NCI-H2171 (cell line): ENCODE measurements around the gene PCBP2.
"Not testable (repeated sequence)": the region's sequence is repeated elsewhere in the genome, so short reads cannot be mapped to it uniquely, and the experiment has no call there.

Experiments used
- DNase-seq: peaks from one replicate; lab custom pipeline; 2025; lab: John Stamatoyannopoulos, UW

The PCBP2 gene

DNA sequence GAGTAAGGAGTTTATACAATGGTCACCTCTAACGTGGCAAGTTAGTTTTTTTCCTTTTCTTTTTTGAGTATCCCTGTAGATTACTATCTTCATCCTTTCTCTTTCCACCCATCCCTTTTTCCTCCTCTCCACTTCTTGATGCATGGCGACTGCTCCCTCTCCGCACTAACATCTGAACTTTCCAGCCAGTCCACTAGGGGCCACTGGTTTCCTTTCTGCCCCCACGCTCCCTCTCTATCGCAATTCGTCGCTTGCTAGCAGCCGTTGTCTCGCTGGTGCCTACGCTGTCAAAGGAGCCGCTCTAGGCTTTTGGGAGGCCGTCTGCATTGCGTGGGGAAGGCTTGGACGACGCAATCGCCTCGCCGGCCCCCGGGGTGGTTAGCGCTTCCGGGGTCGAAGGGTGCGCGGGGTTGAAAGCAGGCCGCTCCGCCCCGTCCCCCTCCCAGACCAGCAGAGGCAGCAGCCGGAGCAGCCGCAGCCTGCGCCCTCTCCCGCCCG, at the start of gene PCBP2:
TSS of gene PCBP2 (plus strand) at position 442 of the 498 bp plus-strand sequence. CDS start 2,699 bp downstream, outside the sequence.
- DNase-seq, result peak; percentile 98

DNA sequence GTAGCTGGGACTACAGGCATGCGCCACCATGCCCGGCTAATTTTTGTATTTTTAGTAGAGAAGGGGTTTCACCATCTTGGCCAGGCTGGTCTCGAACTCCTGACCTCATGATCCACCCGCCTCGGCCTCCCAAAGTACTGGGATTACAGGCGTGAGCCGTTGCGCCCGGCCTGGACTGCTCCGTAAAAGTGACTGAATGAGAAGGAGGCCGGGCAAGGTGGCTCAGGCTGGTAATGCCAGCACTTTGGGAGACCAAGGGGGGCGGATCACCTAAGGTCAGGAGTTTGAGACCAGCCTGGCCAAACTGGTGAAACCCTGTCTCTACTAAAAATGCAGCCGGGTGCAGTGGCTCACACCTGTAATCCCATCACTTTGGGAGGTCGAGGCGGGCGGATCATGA, 49.6 kb upstream of the PCBP2 start:
- not testable (repeated sequence) for DNase-seq

GRCh38 chr12:53402871-53403270, 49.0 kb upstream of the PCBP2 start:
- DNase-seq, result no peak

DNA sequence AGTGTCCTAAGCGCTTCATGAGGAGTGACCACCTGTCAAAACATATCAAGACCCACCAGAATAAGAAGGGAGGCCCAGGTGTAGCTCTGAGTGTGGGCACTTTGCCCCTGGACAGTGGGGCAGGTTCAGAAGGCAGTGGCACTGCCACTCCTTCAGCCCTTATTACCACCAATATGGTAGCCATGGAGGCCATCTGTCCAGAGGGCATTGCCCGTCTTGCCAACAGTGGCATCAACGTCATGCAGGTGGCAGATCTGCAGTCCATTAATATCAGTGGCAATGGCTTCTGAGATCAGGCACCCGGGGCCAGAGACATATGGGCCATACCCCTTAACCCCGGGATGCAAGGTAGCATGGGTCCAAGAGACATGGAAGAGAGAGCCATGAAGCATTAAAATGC, 41.0 kb upstream of the PCBP2 start:
- no peak for DNase-seq

DNA sequence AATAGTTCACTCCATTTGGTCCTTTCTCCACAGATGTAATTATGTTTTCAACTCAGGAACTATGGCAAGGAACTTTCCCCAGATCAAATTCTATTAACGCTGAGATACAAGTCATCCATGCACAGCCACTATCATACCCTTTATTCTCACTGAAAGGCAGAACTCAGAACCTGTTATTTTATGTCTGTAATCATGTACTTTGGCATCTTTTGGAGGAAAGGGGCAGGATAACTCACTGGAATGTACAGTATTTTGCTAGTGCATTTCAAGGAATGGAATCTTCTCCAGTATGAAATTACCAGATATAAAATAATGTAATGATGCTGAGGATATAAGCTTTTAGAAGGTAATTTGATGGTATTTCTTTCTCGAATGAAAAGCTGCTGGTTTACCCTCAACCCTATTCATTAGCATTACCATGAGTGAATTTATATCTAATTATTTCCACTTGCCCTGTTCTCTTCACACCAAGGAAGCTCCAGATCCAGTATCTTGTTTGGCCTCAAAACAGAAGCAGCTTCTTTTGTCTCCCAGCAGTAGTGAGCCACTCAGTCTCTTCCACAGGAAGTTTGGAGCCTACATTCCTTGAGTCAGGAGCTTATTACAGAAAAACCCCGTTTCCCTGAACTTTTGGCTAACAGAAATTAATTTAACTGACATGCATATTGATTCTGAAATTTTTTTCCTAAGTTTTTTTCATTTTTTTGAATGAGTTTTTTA, 38.3 kb upstream of the PCBP2 start:
- DNase-seq, result no peak

DNA sequence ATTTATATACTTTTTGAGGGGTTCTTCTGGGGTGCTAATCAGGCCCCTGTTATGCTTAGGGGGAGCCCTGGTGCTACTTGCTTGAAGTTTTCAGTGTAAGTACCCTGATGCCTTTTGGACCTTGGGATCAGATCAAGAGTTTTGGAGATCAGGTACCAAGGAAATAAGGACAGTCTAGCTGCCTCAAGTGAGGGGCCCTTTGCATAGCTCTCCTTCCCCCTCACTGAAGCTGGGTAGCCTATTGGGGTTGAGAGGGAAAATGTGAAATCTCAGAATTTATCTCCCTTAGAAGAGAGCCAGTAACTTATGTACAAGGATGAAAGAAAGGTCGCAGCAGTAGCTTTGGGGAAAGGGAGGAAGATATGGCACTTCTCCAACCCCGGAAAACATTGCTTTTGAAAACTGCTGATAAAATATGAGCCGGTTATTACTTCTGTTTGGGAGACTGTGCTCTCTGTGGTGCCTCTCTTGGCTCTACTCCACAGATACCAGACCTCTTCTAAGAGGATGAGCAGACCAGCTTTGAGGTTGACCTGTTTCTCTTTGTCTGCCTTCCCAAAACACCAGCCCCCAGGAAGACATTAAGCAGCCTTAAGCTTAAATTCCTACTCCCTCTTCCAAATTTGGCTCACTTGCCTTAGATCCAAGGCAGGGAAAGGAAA, 37.0 kb upstream of the PCBP2 start:
- DNase-seq, result no peak

DNA sequence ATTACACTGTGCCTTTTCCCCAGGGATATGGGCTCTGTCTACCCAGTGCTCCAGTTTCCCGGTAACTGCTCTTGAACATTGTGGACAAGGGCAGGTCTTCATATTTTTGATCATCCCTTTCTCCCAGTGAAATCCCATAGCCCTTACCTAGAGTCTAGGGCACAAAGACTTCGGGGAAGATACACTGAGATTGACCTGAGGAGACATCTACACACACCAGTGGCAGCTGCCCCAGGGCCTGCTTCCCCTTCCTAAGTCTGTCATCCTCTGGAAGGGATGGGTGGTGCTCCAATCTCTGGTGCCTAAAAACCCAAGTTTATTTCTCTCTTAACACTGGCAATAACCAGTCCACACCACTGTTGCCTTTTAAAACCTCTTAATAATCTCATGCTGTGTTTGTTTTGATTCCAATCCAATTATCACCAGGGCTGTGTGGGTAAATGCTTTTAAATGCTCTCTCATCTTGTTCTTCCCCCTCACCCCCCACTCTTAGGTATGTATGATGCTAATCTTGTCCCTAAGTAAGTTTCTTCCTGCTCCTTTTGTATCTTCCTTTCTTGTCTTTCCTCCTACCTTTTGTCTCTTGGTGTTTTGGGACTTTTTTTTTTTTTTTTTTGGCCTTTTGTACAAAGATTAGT, 36.0 kb upstream of the PCBP2 start:
- DNase-seq, result not testable (repeated sequence)

DNA sequence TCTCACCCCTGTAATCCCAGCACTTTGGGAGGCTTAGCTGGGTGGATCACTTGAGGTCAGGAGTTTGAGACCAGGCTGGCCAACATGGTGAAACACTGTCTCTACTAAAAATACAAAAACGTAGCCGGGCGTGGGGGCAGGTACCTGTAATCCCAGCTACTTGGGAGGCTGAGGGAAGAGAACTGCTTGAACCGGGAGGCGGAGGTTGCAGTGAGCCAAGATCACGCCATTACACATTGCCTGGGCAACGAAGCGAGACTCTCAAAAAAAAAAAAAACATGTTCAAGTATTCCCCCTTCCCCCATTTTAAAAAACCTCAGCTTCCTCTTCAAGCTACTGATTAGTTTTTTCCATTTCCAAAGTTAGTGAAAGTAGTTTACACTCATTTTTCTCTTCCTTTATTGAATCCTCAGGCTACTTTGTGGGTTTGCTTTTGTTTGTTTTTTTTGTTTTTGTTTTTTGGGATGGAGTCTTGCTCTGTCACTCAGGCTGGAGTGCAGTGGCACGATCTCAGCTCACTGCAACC, 34.5 kb upstream of the PCBP2 start:
- DNase-seq, result not testable (repeated sequence)

- no peak for DNase-seq
Measured at GRCh38 chr12:53418221-53418620, 33.7 kb upstream of the PCBP2 start.

DNA sequence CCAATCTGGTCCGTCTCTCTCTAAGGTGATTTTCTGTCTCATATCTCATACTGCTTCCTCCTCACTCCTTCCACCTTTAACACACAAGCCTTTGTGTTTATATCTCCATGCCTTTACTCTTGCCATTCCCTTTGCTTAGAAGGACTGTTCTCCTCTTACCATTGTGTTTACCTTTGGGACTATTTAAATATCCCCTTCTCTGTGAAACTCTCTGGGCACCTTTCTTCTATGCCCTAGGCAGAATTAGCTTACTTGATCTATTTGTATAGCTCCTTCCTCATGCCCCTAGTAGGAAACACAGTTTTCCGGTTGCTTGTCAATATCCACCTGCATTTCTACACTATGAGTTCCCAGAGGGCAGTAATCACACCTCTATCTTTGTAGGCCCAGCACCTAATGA, 32.1 kb upstream of the PCBP2 start:
- DNase-seq, result no peak

DNA sequence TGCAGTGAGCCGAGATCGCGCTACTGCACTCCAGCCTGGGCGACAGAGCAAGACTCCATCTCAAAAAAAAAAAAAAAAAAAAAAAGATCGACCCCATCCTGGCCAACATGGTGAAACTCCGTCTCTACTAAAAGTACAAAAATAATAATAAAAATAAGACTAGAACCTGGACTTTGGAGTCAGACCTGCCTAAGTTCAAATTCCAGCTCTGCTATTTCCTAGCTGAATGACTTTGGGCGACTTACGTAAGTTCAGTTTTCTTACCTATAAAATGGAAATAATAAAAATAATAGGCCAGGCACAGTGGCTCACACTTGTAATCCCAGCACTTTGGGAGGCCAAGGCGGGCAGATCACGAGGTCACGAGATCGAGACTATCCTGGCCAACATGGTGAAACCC, 29.7 kb upstream of the PCBP2 start:
- DNase-seq, result not testable (repeated sequence)

DNA sequence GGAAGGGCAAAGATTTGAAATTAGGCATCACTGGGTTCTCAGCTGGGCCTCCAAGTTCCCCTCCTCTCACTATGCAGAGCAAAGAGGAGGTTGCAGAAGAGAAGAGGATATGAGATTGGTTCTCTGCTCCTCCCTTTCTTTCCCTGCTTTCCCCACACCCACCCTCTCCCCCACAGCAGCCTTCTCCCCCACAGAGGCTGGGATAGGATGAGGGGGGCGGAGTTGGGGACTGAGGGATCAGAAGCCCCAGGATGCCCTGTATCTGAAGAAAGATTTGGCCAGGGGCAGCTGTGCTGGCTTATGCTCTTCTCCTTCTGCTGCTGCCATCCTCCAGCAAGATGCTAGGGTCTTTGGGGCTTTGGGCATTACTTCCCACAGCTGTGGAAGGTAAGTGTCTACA, 28.3 kb upstream of the PCBP2 start, which contains the start of gene AMHR2:
TSS of gene AMHR2 (plus strand) at position 259 of the 400 bp plus-strand sequence. CDS start at position 339, 80 bp downstream.
- DNase-seq, result no peak

DNA sequence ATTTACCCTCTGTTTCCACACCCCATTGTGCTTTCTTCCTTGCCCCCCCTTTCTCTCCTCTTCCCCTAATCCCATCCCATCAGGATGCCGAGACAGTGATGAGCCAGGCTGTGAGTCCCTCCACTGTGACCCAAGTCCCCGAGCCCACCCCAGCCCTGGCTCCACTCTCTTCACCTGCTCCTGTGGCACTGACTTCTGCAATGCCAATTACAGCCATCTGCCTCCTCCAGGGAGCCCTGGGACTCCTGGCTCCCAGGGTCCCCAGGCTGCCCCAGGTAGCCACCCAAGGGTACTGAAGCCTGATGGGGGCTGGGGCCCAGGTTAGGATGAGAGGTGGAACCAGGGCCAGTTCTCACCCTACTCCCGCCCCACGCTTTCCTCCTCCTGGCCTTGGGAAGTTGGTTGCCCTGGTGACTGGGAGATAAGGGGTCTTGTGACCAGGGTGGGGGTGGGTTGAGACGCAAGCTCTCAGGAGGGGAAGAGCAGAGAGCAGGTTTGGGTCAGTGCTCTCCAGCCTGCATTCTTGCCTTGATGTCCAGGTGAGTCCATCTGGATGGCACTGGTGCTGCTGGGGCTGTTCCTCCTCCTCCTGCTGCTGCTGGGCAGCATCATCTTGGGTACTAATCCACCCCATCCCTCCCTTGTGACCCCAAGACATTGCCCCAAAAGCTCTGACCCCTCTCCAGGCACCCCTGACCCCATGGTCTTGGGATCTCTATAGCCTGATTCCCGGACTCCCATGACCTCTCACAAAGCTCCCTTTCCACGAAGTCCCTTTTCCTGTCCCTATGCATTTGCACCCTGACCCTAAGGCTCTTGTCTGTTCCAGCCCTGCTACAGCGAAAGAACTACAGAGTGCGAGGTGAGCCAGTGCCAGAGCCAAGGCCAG, 27.0 kb upstream of the PCBP2 start:
- DNase-seq, result no peak

DNA sequence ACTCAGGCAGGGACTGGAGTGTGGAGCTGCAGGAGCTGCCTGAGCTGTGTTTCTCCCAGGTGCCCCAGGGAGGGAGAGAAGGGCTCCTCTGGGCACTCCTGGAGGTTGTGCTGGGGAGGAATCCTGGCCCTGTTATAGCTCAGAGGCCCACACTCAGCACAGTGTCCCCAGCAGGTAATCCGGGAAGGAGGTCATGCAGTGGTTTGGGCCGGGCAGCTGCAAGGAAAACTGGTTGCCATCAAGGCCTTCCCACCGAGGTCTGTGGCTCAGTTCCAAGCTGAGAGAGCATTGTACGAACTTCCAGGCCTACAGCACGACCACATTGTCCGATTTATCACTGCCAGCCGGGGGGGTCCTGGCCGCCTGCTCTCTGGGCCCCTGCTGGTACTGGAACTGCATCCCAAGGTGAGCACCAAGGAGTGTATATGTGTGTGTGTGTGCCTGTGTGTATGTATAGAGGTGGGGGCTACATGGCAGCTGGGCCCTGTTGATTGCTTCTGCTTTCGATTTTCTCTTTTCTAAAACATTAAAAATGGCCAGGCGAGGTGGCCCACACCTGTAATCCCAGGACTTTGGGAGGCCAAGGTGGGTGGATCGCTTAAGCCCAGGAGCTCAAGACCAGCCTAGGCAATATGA, 26.3 kb upstream of the PCBP2 start:
- no peak for DNase-seq

DNA sequence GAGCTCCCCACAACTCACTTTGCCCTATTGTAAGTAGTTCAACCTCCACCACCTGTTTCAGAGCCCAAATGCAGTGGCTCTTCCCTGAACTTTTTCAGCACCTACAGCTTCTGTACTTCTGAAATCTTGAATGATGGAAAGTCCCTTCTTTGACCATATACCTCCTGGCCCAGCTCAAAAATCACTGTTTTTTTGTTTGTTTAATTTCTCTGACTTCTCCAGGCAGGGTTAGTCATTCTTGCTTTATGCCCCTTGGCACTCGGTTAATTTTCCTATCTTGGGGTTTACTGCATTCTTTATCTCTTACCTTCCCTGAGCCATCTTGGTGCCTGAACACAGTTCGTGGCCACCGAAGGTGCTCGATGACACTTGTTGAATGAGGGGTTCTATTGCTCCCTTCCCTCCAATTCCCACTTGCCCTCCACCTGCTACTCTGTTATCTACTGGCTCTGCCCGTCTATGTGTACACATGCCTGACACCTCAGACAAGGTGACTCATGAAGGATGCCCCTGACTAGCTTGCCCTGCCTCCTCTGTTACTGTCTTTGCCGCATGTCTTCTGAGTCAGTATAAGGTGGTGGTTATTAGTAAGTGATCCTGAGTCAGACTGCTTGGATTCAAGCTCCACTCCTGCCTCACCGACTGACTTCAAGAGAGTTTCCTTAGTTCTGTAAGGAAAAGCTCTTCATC, 23.9 kb upstream of the PCBP2 start:
- no peak for DNase-seq

GRCh38 chr12:53428741-53429140, 23.2 kb upstream of the PCBP2 start:
- DNase-seq, result no peak

GRCh38 chr12:53430116-53430515, 21.8 kb upstream of the PCBP2 start:
- no peak for DNase-seq

DNA sequence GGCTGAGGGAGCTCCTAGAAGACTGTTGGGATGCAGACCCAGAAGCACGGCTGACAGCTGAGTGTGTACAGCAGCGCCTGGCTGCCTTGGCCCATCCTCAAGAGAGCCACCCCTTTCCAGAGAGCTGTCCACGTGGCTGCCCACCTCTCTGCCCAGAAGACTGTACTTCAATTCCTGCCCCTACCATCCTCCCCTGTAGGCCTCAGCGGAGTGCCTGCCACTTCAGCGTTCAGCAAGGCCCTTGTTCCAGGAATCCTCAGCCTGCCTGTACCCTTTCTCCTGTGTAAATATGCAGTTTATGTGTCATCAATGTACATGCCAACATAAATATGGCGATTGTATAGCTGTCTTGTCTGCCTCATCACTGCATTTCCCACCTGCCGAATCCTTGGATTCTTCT, 20.7 kb upstream of the PCBP2 start:
- no peak for DNase-seq

GRCh38 chr12:53435326-53435725, 16.6 kb upstream of the PCBP2 start:
- not testable (repeated sequence) for DNase-seq

GRCh38 chr12:53439582-53439981, 12.3 kb upstream of the PCBP2 start:
- DNase-seq, result not testable (repeated sequence)
